PC-3 (cell line): Measurements from ENCODE around the gene ANKS1A. TPM values are rescaled to one million over a fixed set of nuclear protein-coding genes. Genes with fewer than 3 reads are reported as not detected.

Source experiments
- ATAC-seq: fragments of 200-7000 bp; cut with Tn5 transposase; 2 replicates; pipeline ENCODE4 v1.9.1; 2020; ENCODE audit warnings: mild to moderate bottlenecking, moderate library complexity
- BruUV-seq: library from RNA; stranded (reverse); fragments of 400-500 nt; replicated peaks from 2 replicates; lab custom pipeline; 2021; lab: Mats Ljungman, UMichigan
- CTCF ChIA-PET: fragments of 300-600 bp; sonication (Branson Sonifier 250); formaldehyde crosslinking; loops from one replicate; lab custom pipeline; 2022; ENCODE audit warnings: antibody characterized with exemption; lab: Charles Lee
- POLR2A ChIA-PET: fragments of 300-600 bp; sonication (Branson Sonifier 250); formaldehyde crosslinking; loops from one replicate; lab custom pipeline; 2022; ENCODE audit warnings: antibody characterized with exemption; ENCODE audit not compliant: unreplicated experiment; lab: Charles Lee
- DNase-seq: peaks from one replicate; pipeline ENCODE4 v3.0.0-alpha.2; 2015
- H2AFZ ChIP-seq: fragments of 300-600 bp; sonication (generic); 2 replicates; pipeline ENCODE4 v1.6.0; 2016; ENCODE audit warnings: antibody characterized with exemption, low read length
- H3F3A ChIP-seq: fragments of 300-600 bp; sonication (generic); one replicate; pipeline ENCODE4 v1.6.0; 2017; ENCODE audit warnings: antibody characterized with exemption, low read length, control low read depth, mild to moderate bottlenecking; ENCODE audit not compliant: unreplicated experiment
- H3K27ac ChIP-seq: fragments of 300-600 bp; sonication (generic); 2 replicates; pipeline ENCODE4 v1.5.1; 2016; ENCODE audit warnings: mild to moderate bottlenecking, low read length
- H3K27me3 ChIP-seq: fragments of 300-600 bp; sonication (generic); 2 replicates; pipeline ENCODE4 v1.6.1; 2016; ENCODE audit warnings: low read length, mixed read lengths
- H3K36me3 ChIP-seq: fragments of 300-600 bp; sonication (generic); 2 replicates; pipeline ENCODE4 v1.6.1; 2016; ENCODE audit warnings: low read depth, mixed run types, low read length, mixed read lengths
- H3K4me1 ChIP-seq: fragments of 300-600 bp; sonication (generic); 2 replicates; pipeline ENCODE4 v1.5.1; 2016; ENCODE audit warnings: low read length; ENCODE audit not compliant: insufficient read depth
- H3K4me2 ChIP-seq: fragments of 300-600 bp; sonication (generic); 2 replicates; pipeline ENCODE4 v1.6.0; 2016; ENCODE audit warnings: low read length
- H3K4me3 ChIP-seq: fragments of 300-600 bp; sonication (generic); 2 replicates; pipeline ENCODE4 v1.5.1; 2016; ENCODE audit warnings: mild to moderate bottlenecking, low read length, mixed read lengths
- H3K79me2 ChIP-seq: fragments of 300-600 bp; sonication (generic); 2 replicates; pipeline ENCODE4 v1.6.1; 2017; ENCODE audit warnings: low read length, mixed read lengths
- H3K9ac ChIP-seq: fragments of 300-600 bp; sonication (generic); 2 replicates; pipeline ENCODE4 v1.6.0; 2016; ENCODE audit warnings: mild to moderate bottlenecking, low read length
- H3K9me2 ChIP-seq: fragments of 300-600 bp; sonication (generic); replicated peaks from 2 replicates; pipeline ENCODE4 v1.6.1; 2016; ENCODE audit warnings: mixed run types, low read length, mixed read lengths
- H3K9me3 ChIP-seq: fragments of 300-600 bp; sonication (generic); 2 replicates; pipeline ENCODE4 v1.6.1; 2016; ENCODE audit warnings: low read length, mixed read lengths
- H4K20me1 ChIP-seq: fragments of 300-600 bp; sonication (generic); 2 replicates; pipeline ENCODE4 v1.6.1; 2016; ENCODE audit warnings: low read length, mixed read lengths
- EZH2 ChIP-seq: fragments of 300-600 bp; sonication (generic); IDR thresholded peaks from one replicate; pipeline ENCODE4 v1.6.1; 2017; ENCODE audit warnings: antibody characterized with exemption, mild to moderate bottlenecking, low read length; ENCODE audit not compliant: unreplicated experiment
- EZH2phosphoT487 ChIP-seq: fragments of 300-600 bp; sonication (generic); IDR thresholded peaks from 2 replicates; pipeline ENCODE4 v1.6.1; 2018; ENCODE audit warnings: mild to moderate bottlenecking, antibody characterized with exemption, low read length, borderline replicate concordance
- intact Hi-C: fragments of 100-400 bp; cut with micrococcal nuclease; formaldehyde crosslinking; loops from 2 replicates; pipeline ENCODE4 v1.9.0; 2023
- total RNA-seq: library from RNA; depleted of rRNA; stranded (reverse); fragments of >200 nt; gene quantifications from 2 replicates; pipeline ENCODE4 v1.2.3, GENCODE V29; 2014
- TF ChIP-seq, protein P1 (sequence below): fragments of 300-600 bp; sonication (generic); conservative IDR thresholded peaks from 2 replicates; pipeline ENCODE4 v1.5.1; 2017; ENCODE audit warnings: antibody characterized with exemption, low read depth, mild to moderate bottlenecking, low read length

ANKS1A gene
- total RNA-seq, 1 experiment from 2014 or later = 18.8 TPM

DNA sequence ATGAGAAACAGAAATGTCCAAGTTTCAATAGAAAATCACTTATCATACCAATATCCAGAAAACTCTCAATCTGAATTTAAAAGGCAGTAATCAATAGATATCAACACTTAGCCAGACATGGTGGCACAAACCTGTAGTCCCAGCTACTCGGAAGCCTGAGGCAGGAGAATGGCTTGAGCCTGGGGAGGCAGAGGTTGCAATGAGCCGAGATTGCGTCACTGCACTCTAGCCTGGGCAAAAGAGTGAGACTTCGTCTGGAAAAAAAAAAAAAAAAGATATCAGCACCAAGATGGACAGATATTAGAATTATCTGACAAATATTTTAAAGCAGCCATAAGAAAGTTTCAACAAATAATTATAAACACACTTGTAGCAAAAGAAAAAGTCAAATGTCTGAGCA, 205.1 kb downstream of the ANKS1A start:
- ChIA-PET POLR2A (no interaction called here), CTCF (no interaction called here)
- ATAC-seq (no peak), DNase-seq (no peak)
- TF ChIP-seq EZH2 (no peak), EZH2phosphoT487 (no peak)
- TF ChIP-seq, protein P1, sequence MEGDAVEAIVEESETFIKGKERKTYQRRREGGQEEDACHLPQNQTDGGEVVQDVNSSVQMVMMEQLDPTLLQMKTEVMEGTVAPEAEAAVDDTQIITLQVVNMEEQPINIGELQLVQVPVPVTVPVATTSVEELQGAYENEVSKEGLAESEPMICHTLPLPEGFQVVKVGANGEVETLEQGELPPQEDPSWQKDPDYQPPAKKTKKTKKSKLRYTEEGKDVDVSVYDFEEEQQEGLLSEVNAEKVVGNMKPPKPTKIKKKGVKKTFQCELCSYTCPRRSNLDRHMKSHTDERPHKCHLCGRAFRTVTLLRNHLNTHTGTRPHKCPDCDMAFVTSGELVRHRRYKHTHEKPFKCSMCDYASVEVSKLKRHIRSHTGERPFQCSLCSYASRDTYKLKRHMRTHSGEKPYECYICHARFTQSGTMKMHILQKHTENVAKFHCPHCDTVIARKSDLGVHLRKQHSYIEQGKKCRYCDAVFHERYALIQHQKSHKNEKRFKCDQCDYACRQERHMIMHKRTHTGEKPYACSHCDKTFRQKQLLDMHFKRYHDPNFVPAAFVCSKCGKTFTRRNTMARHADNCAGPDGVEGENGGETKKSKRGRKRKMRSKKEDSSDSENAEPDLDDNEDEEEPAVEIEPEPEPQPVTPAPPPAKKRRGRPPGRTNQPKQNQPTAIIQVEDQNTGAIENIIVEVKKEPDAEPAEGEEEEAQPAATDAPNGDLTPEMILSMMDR = no peak
- intact Hi-C loops = no loop called here
- no peaks in the 10 kb centered on the region for H3K27me3 ChIP-seq
- no peak overlapping the region for H3K4me3 ChIP-seq
- H3K4me1 ChIP-seq = peaks cover 15% of the 10 kb centered on the region
- no peaks in the 10 kb centered on the region for H3K79me2 ChIP-seq
- no peaks in the 10 kb centered on the region for H3F3A ChIP-seq
- H3K9me2 ChIP-seq = no peaks in the 10 kb centered on the region
- H2AFZ ChIP-seq = no peak overlapping the region
- H3K36me3 ChIP-seq = no peaks in the 10 kb centered on the region
- no peak overlapping the region for H3K4me2 ChIP-seq
- no peak overlapping the region for H3K27ac ChIP-seq
- H3K9me3 ChIP-seq = no peaks in the 10 kb centered on the region
- no TSS peak for BruUV-seq
- H3K9ac ChIP-seq = no peak overlapping the region
- no peaks in the 10 kb centered on the region for H4K20me1 ChIP-seq

GRCh38 chr6:35096129-35096862, 207.2 kb downstream of the ANKS1A start:
- peaks cover 15% of the 10 kb centered on the region for H3K4me1 ChIP-seq
- TF ChIP-seq, protein P1 = no peak
- TF ChIP-seq EZH2 (no peak), EZH2phosphoT487 (no peak)
- H3K9ac ChIP-seq = no peak overlapping the region
- peak overlapping the region; percentile 59 for H3K27ac ChIP-seq
- no TSS peak for BruUV-seq
- no peaks in the 10 kb centered on the region for H3K9me3 ChIP-seq
- CTCF ChIA-PET = interaction anchor here (0.6 kb wide), 1 partner anchor 81 kb away, joined by 5 read pairs; no protein-coding TSS in a partner anchor
- H3K4me3 ChIP-seq = no peak overlapping the region
- H4K20me1 ChIP-seq = no peaks in the 10 kb centered on the region
- no peaks in the 10 kb centered on the region for H3K27me3 ChIP-seq
- H2AFZ ChIP-seq = peak overlapping the region; percentile 48
- POLR2A ChIA-PET = interaction anchor here (0.7 kb wide), 1 partner anchor 62 kb away, joined by 8 read pairs; no protein-coding TSS in a partner anchor
- H3K36me3 ChIP-seq = no peaks in the 10 kb centered on the region
- intact Hi-C loops = no loop called here
- DNase-seq = peak; percentile 80
- no peaks in the 10 kb centered on the region for H3K9me2 ChIP-seq
- ATAC-seq = peak; percentile 84
- no peaks in the 10 kb centered on the region for H3F3A ChIP-seq
- peak overlapping the region; percentile 43 for H3K4me2 ChIP-seq
- H3K79me2 ChIP-seq = no peaks in the 10 kb centered on the region

DNA sequence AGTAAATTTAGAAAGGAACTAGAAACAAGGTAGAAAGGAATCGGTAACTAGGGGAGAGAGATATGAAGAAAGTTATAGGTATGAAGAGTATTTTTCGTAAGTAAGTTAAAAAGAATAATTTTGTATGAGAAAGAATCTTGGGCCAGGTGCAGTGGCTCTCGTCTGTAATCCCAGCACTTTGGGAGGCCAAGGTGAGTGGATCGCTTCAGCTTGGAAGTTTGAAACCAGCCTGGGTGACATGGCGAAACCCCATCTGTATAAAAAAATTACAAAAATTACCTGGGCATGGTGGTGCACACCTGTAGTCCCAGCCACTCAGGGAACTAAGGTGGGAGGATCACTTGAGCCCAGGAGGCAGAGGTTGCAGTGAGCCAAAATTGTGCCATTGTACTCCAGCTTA, 210.1 kb downstream of the ANKS1A start:
- Histone ChIP-seq H3K4me1 (peaks cover 15% of the 10 kb centered on the region), H3K79me2 (no peaks in the 10 kb centered on the region), H3K9me3 (no peaks in the 10 kb centered on the region), H3K27me3 (no peaks in the 10 kb centered on the region), H3K9ac (no peak overlapping the region), H3K4me3 (no peak overlapping the region), H3K9me2 (no peaks in the 10 kb centered on the region), H3K27ac (no peak overlapping the region), H3K4me2 (no peak overlapping the region), H2AFZ (no peak overlapping the region), H4K20me1 (no peaks in the 10 kb centered on the region), H3F3A (no peaks in the 10 kb centered on the region), H3K36me3 (no peaks in the 10 kb centered on the region)
- no TSS peak for BruUV-seq
- ATAC-seq (no peak), DNase-seq (no peak)
- no peak for TF ChIP-seq EZH2
- TF ChIP-seq, protein P1 = no peak
- ChIA-PET CTCF (interaction anchor here (0.6 kb wide), 1 partner anchor 637 kb away, joined by 3 read pairs; no protein-coding TSS in a partner anchor), POLR2A (no interaction called here)
- intact Hi-C loops = no loop called here
